LNCaP clone FGC (cell line): ENCODE results near the gene SLC5A8.

Source experiments
- DNase-seq: peaks from one replicate; pipeline ENCODE4 v3.0.0-alpha.2; 2011; ENCODE audit warnings: low read depth
- H3K4me3 ChIP-seq: 2 replicates; pipeline ENCODE4 v1.5.1; 2011; ENCODE audit warnings: mild to moderate bottlenecking, low read depth, low read length, control low read depth
- TF ChIP-seq, protein P1 (sequence below): IDR thresholded peaks from 2 replicates; pipeline ENCODE4 v1.5.1; 2012; ENCODE audit warnings: mild to moderate bottlenecking; ENCODE audit not compliant: control insufficient read depth, insufficient read depth; ENCODE audit errors: extremely low read depth

Gene SLC5A8, protein sequence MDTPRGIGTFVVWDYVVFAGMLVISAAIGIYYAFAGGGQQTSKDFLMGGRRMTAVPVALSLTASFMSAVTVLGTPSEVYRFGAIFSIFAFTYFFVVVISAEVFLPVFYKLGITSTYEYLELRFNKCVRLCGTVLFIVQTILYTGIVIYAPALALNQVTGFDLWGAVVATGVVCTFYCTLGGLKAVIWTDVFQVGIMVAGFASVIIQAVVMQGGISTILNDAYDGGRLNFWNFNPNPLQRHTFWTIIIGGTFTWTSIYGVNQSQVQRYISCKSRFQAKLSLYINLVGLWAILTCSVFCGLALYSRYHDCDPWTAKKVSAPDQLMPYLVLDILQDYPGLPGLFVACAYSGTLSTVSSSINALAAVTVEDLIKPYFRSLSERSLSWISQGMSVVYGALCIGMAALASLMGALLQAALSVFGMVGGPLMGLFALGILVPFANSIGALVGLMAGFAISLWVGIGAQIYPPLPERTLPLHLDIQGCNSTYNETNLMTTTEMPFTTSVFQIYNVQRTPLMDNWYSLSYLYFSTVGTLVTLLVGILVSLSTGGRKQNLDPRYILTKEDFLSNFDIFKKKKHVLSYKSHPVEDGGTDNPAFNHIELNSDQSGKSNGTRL

DNA sequence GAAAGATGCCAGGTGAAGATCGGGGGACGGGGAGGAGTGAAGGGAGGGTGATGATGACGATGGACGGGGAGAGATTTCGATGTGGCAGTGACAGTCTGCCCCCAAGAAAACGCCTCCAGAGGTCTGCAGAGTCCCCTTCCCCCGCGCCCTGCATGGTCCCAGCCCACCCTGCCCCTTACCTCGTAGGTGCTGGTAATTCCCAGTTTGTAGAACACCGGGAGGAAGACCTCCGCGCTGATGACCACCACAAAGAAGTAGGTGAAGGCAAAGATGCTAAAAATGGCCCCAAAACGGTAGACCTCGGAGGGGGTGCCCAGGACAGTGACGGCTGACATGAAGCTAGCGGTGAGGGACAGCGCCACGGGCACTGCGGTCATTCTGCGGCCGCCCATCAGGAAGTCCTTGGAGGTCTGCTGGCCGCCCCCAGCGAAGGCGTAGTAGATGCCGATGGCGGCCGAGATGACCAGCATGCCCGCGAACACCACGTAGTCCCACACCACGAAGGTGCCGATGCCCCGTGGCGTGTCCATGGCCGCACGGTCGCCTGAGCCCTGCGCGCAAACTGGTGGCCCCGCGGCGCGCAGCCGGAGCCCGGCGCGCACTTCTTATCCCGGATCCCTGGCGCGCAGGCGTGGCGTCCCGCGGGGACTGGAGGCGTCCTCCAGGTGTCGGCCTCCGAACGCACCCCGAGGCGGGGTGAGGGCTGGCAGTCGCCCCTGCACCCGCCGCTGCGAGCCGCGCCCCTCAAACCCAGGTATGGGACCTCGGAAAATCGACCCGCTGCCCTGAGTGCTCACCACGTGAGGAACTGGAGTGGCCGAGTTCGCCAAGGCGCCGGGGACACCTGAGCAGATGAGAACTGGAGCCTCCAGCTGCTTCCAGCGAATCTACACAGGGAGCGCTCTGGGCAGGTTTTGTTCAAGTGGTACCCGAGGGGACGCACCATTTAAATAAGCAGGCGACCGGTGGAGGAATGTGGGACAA is at the start of gene SLC5A8:
TSS of gene SLC5A8 (minus strand) at position 920 of the 984 bp plus-strand sequence. CDS start at position 530, 390 bp downstream.
- no peak for DNase-seq
- H3K4me3 ChIP-seq, result no peak within 1 kb of the TSS
- TF ChIP-seq, protein P1, sequence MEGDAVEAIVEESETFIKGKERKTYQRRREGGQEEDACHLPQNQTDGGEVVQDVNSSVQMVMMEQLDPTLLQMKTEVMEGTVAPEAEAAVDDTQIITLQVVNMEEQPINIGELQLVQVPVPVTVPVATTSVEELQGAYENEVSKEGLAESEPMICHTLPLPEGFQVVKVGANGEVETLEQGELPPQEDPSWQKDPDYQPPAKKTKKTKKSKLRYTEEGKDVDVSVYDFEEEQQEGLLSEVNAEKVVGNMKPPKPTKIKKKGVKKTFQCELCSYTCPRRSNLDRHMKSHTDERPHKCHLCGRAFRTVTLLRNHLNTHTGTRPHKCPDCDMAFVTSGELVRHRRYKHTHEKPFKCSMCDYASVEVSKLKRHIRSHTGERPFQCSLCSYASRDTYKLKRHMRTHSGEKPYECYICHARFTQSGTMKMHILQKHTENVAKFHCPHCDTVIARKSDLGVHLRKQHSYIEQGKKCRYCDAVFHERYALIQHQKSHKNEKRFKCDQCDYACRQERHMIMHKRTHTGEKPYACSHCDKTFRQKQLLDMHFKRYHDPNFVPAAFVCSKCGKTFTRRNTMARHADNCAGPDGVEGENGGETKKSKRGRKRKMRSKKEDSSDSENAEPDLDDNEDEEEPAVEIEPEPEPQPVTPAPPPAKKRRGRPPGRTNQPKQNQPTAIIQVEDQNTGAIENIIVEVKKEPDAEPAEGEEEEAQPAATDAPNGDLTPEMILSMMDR, result no peak

DNA sequence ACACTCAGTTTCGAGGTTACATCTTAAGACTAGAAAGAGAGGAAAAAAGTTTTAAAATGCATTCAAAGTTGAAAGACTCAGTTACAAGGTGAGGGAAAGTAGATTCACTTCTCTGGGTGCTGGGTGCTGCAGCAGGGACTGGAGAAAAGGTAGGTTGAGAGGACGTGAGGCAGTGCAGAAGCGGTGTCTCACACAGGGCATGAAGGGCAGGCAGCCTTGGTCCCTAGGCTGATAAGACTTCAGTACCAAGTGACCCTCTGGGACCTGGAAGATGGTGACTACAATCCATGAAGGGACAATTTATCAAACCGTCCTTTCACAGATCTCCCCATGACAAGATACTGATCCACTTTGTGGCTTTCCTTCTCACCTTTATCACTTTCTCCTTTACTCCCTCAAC is 47.3 kb upstream of the SLC5A8 start:
- DNase-seq, result no peak
- TF ChIP-seq, protein P1, result no peak
- H3K4me3 ChIP-seq, result no peak overlapping the region

DNA sequence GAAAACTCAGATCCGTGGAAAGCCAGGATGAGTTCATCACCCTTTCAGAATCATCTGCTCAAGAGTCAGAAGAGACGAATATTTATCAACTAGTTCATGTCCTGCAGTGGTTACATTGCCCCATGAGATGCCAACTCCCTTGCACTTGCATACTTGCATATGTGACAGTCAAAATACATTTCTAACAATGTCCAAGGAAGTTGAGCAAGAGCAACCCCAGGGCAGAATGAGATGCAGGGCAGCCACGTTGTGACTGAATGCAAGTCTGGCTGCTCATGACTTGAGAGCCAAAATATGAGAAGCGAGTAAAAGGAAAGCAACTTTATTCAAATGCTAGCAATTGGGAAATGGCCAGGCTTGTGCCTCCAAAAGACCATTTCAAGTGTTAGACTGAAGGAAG is 46.2 kb upstream of the SLC5A8 start:
- DNase-seq, result no peak
- TF ChIP-seq, protein P1, result no peak
- no peak overlapping the region for H3K4me3 ChIP-seq

DNA sequence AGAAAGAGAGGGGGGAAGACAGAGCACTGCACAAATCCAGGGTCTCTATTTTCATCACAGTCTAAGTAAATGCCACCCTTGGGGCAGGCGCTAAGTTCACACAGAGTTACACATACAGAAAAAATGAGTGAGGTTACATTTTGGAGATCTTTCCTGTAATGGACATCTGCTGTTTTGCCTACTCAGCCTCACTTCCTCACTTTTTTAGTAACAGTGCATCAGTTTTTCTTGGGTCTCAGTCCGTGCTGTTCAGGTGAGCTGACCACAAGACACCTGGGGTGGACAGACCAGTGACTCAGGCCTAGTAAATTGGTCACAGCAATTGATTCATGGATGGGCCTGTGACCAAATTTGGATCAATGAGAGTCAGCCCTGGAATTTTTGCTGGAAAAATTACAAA is 33.6 kb upstream of the SLC5A8 start:
- no peak for DNase-seq
- TF ChIP-seq, protein P1, result no peak
- H3K4me3 ChIP-seq, result no peak overlapping the region

DNA sequence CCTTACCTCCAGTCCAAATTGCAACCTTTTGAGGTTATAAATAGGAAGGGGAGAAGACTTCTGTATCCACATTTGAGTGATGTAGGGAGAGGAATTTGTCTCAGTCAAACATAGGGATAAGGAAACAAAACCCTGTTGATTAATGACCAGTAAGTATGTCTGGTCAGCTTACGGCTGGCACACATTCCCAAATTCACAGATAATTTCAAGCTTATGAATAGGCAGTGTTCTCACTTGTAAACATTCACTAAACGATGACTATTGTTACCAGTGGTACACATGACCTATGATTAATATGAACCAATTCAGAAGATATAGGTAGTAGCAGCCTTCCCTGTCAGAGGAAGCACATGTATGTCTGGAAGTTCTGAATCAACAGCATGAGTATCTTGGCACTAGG is 33.0 kb upstream of the SLC5A8 start:
- no peak for DNase-seq
- TF ChIP-seq, protein P1, result no peak
- H3K4me3 ChIP-seq, result no peak overlapping the region

DNA sequence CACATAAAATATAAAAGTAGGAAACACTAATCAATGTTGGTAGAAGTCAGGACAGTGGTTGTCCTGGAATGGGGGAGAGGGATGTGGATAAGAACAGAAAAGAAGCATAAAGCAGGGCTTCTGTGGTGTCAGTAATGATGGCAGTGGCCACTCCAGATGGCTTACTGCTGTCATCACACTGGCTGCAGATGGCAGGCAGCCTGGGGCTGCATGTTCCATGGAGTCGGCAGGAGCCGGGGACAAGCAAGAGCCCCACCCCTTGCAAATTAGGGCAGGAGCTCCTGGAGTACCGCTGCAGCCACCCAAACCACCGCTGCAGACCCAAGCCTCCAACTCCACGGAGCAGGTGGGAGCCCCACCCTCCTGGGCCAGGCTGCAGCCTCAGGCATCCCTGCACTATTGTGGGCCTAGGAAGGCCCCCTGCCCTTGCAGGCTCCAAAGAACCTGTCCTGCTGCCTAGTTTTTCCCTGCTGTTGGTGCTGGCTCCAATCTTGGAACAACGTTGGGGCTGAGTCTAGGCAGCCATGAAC is 28.8 kb upstream of the SLC5A8 start:
- no peak overlapping the region for H3K4me3 ChIP-seq
- TF ChIP-seq, protein P1, result no peak
- no peak for DNase-seq
